Testis (tissue), 3 donors: ENCODE measurements around the gene UBR3. TPM values are rescaled to one million over a fixed set of nuclear protein-coding genes. Genes with fewer than 3 reads are reported as not detected.
"Not testable (repeated sequence)": the region's sequence is repeated elsewhere in the genome, so short reads cannot be mapped to it uniquely, and the experiment has no call there.

ENCODE experiments used
- DNase-seq: peaks from one replicate; pipeline ENCODE4 v3.0.0-alpha.2; 2019
- H3K27ac ChIP-seq, 2 donors: fragments of 200-600 bp; sonication (generic); one replicate each; pipeline ENCODE4 v1.5.1; 2019
- H3K27me3 ChIP-seq: fragments of 200-600 bp; sonication (generic); one replicate; pipeline ENCODE4 v1.5.1; 2019
- H3K36me3 ChIP-seq: fragments of 200-600 bp; sonication (generic); one replicate; pipeline ENCODE4 v1.5.1; 2017; ENCODE audit warnings: low read depth; ENCODE audit errors: missing control alignments
- H3K4me1 ChIP-seq: fragments of 200-600 bp; sonication (generic); one replicate; pipeline ENCODE4 v1.5.1; 2019
- H3K4me3 ChIP-seq, 2 donors: fragments of 200-600 bp; sonication (generic); one replicate each; pipeline ENCODE4 v1.5.1; 2017 to 2019
- H3K9me3 ChIP-seq: fragments of 200-600 bp; sonication (generic); one replicate; pipeline ENCODE4 v1.5.1; 2017
- POLR2A ChIP-seq: fragments of 450-650 bp; IDR thresholded peaks from one replicate; pipeline ENCODE4 v1.6.1; 2017; ENCODE audit warnings: antibody characterized with exemption, mild to moderate bottlenecking, moderate library complexity
- WGBS, 2 donors: methylation state at CpG; one replicate each; pipeline ENCODE4 v1.1.5; 2018; 5-methylcytosine and 5-hydroxymethylcytosine counted together
- intact Hi-C: fragments of 100-400 bp; cut with DNase I; formaldehyde crosslinking; loops from one replicate; pipeline ENCODE4 v1.15.1; 2023; ENCODE audit warnings: low total_unique reads
- polyA plus RNA-seq: library from polyadenylated mRNA; stranded (reverse); fragments of 350-450 nt; fragmentation: Illumina TruSeq; extraction: RNeasy Lipid Tissue Mini Kit (QIAGEN cat#74804); gene quantifications from one replicate; pipeline ENCODE4 v1.2.3, GENCODE V29; 2014; ENCODE audit warnings: low read depth, low replicate concordance; ENCODE audit not compliant: insufficient read depth
- total RNA-seq, 2 donors: library from RNA; depleted of rRNA; stranded (reverse); fragments of >200 nt; gene quantifications; one replicate each; pipeline ENCODE4 v1.2.3, GENCODE V29; 2016
- TF ChIP-seq, protein P1 (sequence below), 3 experiments: fragments of 450-650 bp in 2 of 3; fragments of 200-600 bp in 1 of 3; sonication (generic) in 1 of 3; IDR thresholded peaks; one replicate each; pipeline ENCODE4 v1.5.1; 2016 to 2019; ENCODE audit warnings: antibody characterized with exemption in 3 of 3, mild to moderate bottlenecking in 2 of 3, moderate library complexity in 1 of 3

Gene UBR3
- total and polyA plus RNA-seq, 3 donors from 2014 or later, result 24.3 to 132 (median 122) TPM

DNA sequence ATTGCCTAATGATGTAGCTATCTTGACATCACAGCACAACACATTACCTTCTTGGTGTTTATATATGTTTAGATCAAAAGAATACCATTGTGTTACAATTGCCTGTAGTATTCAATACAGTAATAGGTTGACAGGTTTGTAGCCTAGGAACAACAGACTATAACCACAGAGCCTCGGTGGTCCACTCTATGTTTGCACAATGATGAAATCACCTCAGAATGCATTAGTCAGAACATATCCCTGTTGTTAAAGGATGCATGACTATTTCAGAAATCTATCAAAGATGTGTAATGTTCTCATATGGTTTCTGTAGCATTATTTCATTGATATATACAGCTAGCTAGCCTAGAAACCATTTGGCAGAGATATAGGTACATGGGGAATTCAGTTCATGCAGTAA lies 11.4 kb upstream of the UBR3 start:
- no peak for DNase-seq
- no peaks in the 10 kb centered on the region for H3K36me3 ChIP-seq
- no peak overlapping the region for H3K27ac ChIP-seq
- no peaks in the 10 kb centered on the region for H3K4me1 ChIP-seq
- H3K4me3 ChIP-seq, result no peak overlapping the region
- no peaks in the 10 kb centered on the region for H3K27me3 ChIP-seq
- TF ChIP-seq, protein P1, sequence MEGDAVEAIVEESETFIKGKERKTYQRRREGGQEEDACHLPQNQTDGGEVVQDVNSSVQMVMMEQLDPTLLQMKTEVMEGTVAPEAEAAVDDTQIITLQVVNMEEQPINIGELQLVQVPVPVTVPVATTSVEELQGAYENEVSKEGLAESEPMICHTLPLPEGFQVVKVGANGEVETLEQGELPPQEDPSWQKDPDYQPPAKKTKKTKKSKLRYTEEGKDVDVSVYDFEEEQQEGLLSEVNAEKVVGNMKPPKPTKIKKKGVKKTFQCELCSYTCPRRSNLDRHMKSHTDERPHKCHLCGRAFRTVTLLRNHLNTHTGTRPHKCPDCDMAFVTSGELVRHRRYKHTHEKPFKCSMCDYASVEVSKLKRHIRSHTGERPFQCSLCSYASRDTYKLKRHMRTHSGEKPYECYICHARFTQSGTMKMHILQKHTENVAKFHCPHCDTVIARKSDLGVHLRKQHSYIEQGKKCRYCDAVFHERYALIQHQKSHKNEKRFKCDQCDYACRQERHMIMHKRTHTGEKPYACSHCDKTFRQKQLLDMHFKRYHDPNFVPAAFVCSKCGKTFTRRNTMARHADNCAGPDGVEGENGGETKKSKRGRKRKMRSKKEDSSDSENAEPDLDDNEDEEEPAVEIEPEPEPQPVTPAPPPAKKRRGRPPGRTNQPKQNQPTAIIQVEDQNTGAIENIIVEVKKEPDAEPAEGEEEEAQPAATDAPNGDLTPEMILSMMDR (IDR thresholded peaks at IDR 0.05), result no peak
- no peak for TF ChIP-seq POLR2A
- 75 to 78% methylated on average over 1 of the region's 1 CpG for WGBS, 2 donors
- H3K9me3 ChIP-seq, result no peaks in the 10 kb centered on the region
- intact Hi-C loops, result no loop called here

DNA sequence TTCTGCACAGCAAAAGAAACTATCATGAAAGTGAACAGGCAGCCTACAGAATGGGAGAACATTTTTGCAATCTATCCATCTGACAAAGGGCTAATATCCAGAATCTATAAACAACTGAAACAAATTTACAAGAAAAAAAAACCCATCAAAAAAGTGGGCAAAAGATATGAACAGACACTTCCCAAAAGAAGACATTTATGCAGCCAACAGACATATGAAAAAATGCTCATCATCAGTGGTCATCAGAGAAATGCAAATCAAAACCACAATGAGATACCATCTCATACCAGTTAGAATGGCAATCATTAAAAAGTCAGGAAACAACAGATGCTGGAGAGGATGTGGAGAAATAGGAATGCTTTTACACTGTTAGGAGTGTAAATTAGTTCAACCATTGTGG lies 10.3 kb upstream of the UBR3 start:
- H3K9me3 ChIP-seq, intact Hi-C loops, H3K4me3 ChIP-seq, H3K36me3 ChIP-seq, H3K4me1 ChIP-seq, H3K27ac ChIP-seq, DNase-seq, H3K27me3 ChIP-seq: not testable (repeated sequence)

GRCh38 chr2:169817369-169817768 lies 9.9 kb upstream of the UBR3 start:
- DNase-seq, intact Hi-C loops, H3K27ac ChIP-seq, H3K4me1 ChIP-seq, H3K36me3 ChIP-seq, H3K27me3 ChIP-seq, H3K4me3 ChIP-seq, H3K9me3 ChIP-seq: not testable (repeated sequence)
- 92 to 96% methylated on average over 6 of the region's 6 CpGs for WGBS, 2 donors

DNA sequence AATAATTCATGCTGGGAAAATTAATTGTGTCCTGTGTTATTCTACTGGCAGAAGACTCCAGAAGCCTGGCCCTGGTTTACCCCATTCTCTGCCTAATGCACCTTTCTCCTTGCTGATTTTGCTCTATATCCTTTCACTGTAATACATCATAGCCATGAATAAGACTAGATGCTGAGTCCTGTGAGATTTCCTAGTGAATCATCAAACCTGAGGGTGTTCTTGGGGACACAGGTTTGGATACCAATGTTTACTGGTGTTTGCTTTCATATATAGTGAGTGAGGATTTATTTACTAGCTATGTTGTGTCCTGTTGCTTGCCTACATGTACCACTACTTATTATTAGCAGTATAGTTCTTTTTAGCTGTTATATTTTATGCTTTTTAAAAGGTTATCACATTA lies 9.0 kb upstream of the UBR3 start:
- no peaks in the 10 kb centered on the region for H3K27me3 ChIP-seq
- H3K4me3 ChIP-seq, result no peak overlapping the region
- TF ChIP-seq, protein P1 (IDR thresholded peaks at IDR 0.05), result no peak
- no peaks in the 10 kb centered on the region for H3K4me1 ChIP-seq
- no peak overlapping the region for H3K27ac ChIP-seq
- H3K9me3 ChIP-seq, result no peaks in the 10 kb centered on the region
- intact Hi-C loops, result no loop called here
- no peaks in the 10 kb centered on the region for H3K36me3 ChIP-seq
- no peak for DNase-seq

DNA sequence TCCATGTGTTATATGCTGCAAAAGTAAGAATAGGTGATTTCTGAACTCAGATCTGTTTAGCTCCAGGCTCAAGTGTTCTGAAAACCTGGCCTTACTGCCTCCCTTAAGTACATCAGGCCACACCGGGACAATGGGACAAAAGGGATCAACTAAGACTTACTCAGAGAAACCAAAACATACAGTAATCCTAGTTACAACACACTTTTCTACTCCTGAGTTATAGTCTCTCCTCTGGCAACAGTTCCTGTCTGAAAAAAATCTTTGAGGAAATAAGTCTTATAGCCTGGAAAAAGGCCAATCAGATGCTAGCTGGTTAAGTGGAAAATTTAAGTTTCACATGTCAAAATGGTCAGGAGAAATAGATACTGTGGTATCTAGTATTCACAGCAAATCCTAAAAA lies 8.1 kb upstream of the UBR3 start:
- no peaks in the 10 kb centered on the region for H3K27me3 ChIP-seq
- H3K4me3 ChIP-seq, result no peak overlapping the region
- intact Hi-C loops, result no loop called here
- H3K27ac ChIP-seq, result no peak overlapping the region
- H3K9me3 ChIP-seq, result no peaks in the 10 kb centered on the region
- H3K4me1 ChIP-seq, result peaks cover 8% of the 10 kb centered on the region
- TF ChIP-seq POLR2A, result no peak
- TF ChIP-seq, protein P1 (IDR thresholded peaks at IDR 0.05), result no peak
- DNase-seq, result no peak
- WGBS, 2 donors, result 80 to 100% methylated on average over 1 of the region's 1 CpG
- H3K36me3 ChIP-seq, result no peaks in the 10 kb centered on the region

- not testable (repeated sequence) for H3K9me3 ChIP-seq, H3K36me3 ChIP-seq, H3K4me3 ChIP-seq, DNase-seq, H3K27me3 ChIP-seq, H3K27ac ChIP-seq
- 83 to 93% methylated on average over 7 of the region's 7 CpGs for WGBS, 2 donors
- intact Hi-C loops, result loop anchor here (10.0 kb wide), 1 partner anchor 105 kb away; no protein-coding TSS in a partner anchor
- H3K4me1 ChIP-seq, result peaks cover 11% of the 10 kb centered on the region
Measured at GRCh38 chr2:169820101-169820500, 7.2 kb upstream of the UBR3 start.
